A549 (cell line): ENCODE measurements around the gene TFAM. TPM values are rescaled to one million over a fixed set of nuclear protein-coding genes. Genes with fewer than 3 reads are reported as not detected.

Experiments used
- ATAC-seq, 2 experiments: fragments of 200-7000 bp in 1 of 2; fragments of >200 bp in 1 of 2; cut with Nextera tagmentation in 1 of 2; cut with Tn5 transposase in 1 of 2; 3 replicates each; pipeline versions ENCODE4 v1.8.0 to v1.9.1; 2018 to 2020; ENCODE audit warnings: mild to moderate bottlenecking in 1 of 2, moderate library complexity in 1 of 2
- CTCF ChIA-PET: fragments of 300-600 bp; sonication (Branson Sonifier 250); formaldehyde crosslinking; extraction: SDS; loops from one replicate; lab custom pipeline; 2021; ENCODE audit warnings: antibody characterized with exemption, inconsistent platforms; lab: Yijun Ruan, JAX
- POLR2A ChIA-PET: fragments of 350-600 bp; formaldehyde crosslinking; extraction: SDS; loops from one replicate; lab custom pipeline; 2021; ENCODE audit warnings: antibody characterized with exemption, inconsistent platforms; lab: Yijun Ruan, JAX
- DNase-seq, 2 experiments: peaks; one replicate each; pipeline versions ENCODE4 v3.0.0 to v3.0.0-alpha.2; 2011 to 2016; ENCODE audit warnings: low read depth in 1 of 2, low spot score in 1 of 2
- FAIRE-seq: peaks from 2 replicates; lab custom pipeline; 2011; peaks lifted over from hg19 to GRCh38; lab: Jason Lieb, UNC
- H3K27ac ChIP-seq, 2 experiments: fragments of >200 bp; sonication (Bioruptor Twin); formaldehyde crosslinking; 3 replicates each; pipeline ENCODE4 v1.5.1; 2016 to 2017
- H3K4me1 ChIP-seq: fragments of >200 bp; sonication (Bioruptor Twin); formaldehyde crosslinking; 3 replicates; pipeline ENCODE4 v1.6.1; 2016
- H3K4me2 ChIP-seq: fragments of >200 bp; sonication (Bioruptor Twin); formaldehyde crosslinking; 3 replicates; pipeline ENCODE4 v1.6.1; 2016
- H3K4me3 ChIP-seq: fragments of >200 bp; sonication (Bioruptor Twin); formaldehyde crosslinking; 3 replicates; pipeline ENCODE4 v1.5.1; 2016
- H3K9me3 ChIP-seq: fragments of >200 bp; sonication (Bioruptor Twin); formaldehyde crosslinking; 3 replicates; pipeline ENCODE4 v1.6.1; 2016
- BHLHE40 ChIP-seq: IDR thresholded peaks from 2 replicates; pipeline ENCODE4 v1.6.1; 2012; ENCODE audit warnings: low read depth, low read length, inconsistent platforms
- CBX8 ChIP-seq: fragments of 200-600 bp; sonication (generic); IDR thresholded peaks from 2 replicates; pipeline ENCODE4 v1.6.1; 2016
- CEBPB ChIP-seq, 2 experiments: fragments of >200 bp in 1 of 2; sonication (Bioruptor Twin) in 1 of 2; formaldehyde crosslinking in 1 of 2; IDR thresholded peaks; 2 replicates each; pipeline ENCODE4 v1.6.1; 2012 to 2016
- CHD4 ChIP-seq: fragments of 200-600 bp; sonication (generic); IDR thresholded peaks from 2 replicates; pipeline ENCODE4 v1.6.1; 2016; ENCODE audit warnings: antibody characterized with exemption, mild to moderate bottlenecking, borderline replicate concordance
- EHF ChIP-seq: fragments of 250-450 bp; sonication (Bioruptor Pico); IDR thresholded peaks from 2 replicates; pipeline ENCODE4 v1.5.0; 2020; ENCODE audit warnings: mild to moderate bottlenecking
- EP300 ChIP-seq, 2 experiments: fragments of >200 bp; sonication (Bioruptor Twin); formaldehyde crosslinking; IDR thresholded peaks; 2 replicates in 1 of 2; 3 replicates in 1 of 2; pipeline ENCODE4 v1.6.1; 2016 to 2017
- FOSL2 ChIP-seq, 2 experiments: fragments of 450-650 bp in 1 of 2; fragments of >200 bp in 1 of 2; sonication (Bioruptor Twin) in 1 of 2; formaldehyde crosslinking; IDR thresholded peaks; 2 replicates each; pipeline versions ENCODE4 v1.5.0 to v1.6.1; 2016 to 2020; ENCODE audit warnings: mild to moderate bottlenecking in 1 of 2, moderate library complexity in 1 of 2
- FOXS1 ChIP-seq: fragments of 250-450 bp; sonication (Bioruptor Pico); IDR thresholded peaks from 2 replicates; pipeline ENCODE4 v1.5.0; 2020; ENCODE audit warnings: mild to moderate bottlenecking, moderate library complexity
- GATA3 ChIP-seq: IDR thresholded peaks from 2 replicates; pipeline ENCODE4 v1.6.1; 2012; ENCODE audit warnings: borderline replicate concordance
- HDAC2 ChIP-seq: fragments of 200-600 bp; sonication (generic); IDR thresholded peaks from 2 replicates; pipeline ENCODE4 v1.6.1; 2016
- JUN ChIP-seq, 2 experiments: fragments of >200 bp; sonication (Bioruptor Twin); formaldehyde crosslinking; IDR thresholded peaks; 2 replicates in 1 of 2; 3 replicates in 1 of 2; pipeline ENCODE4 v1.6.1; 2016 to 2017
- JUNB ChIP-seq: fragments of >200 bp; sonication (Bioruptor Twin); formaldehyde crosslinking; IDR thresholded peaks from 2 replicates; pipeline ENCODE4 v1.6.1; 2016
- KDM5A ChIP-seq: fragments of 200-600 bp; sonication (generic); IDR thresholded peaks from 2 replicates; pipeline ENCODE4 v1.6.1; 2016; ENCODE audit warnings: antibody characterized with exemption, mild to moderate bottlenecking
- MAFK ChIP-seq: fragments of 450-650 bp; IDR thresholded peaks from 2 replicates; pipeline ENCODE4 v1.6.1; 2014; ENCODE audit not compliant: partially characterized antibody
- MAZ ChIP-seq: fragments of 150-350 bp; IDR thresholded peaks from 2 replicates; pipeline ENCODE4 v1.6.1; 2014; ENCODE audit warnings: antibody characterized with exemption, low read depth, low read length, borderline replicate concordance
- MYC ChIP-seq: IDR thresholded peaks from 2 replicates; pipeline ENCODE4 v1.6.1; 2012; ENCODE audit warnings: mild to moderate bottlenecking, inconsistent platforms, low read length, improper control_type of control experiment, borderline replicate concordance
- NFE2L2 ChIP-seq: fragments of 150-350 bp; conservative IDR thresholded peaks from 2 replicates; pipeline ENCODE4 v1.6.1; 2014; ENCODE audit warnings: low read length
- NPAS2 ChIP-seq: fragments of 250-450 bp; sonication (Bioruptor Pico); IDR thresholded peaks from 2 replicates; pipeline ENCODE4 v1.8.0; 2022; ENCODE audit warnings: mild to moderate bottlenecking, moderate library complexity, borderline replicate concordance
- NR3C1 ChIP-seq: fragments of >200 bp; sonication (Bioruptor Twin); formaldehyde crosslinking; IDR thresholded peaks from 3 replicates; pipeline ENCODE4 v1.6.1; 2017
- POLR2A ChIP-seq: IDR thresholded peaks from 2 replicates; pipeline ENCODE4 v1.6.1; 2012; ENCODE audit warnings: mild to moderate bottlenecking, low read length
- POLR2AphosphoS2 ChIP-seq: conservative IDR thresholded peaks from 2 replicates; pipeline ENCODE4 v1.6.1; 2012; ENCODE audit warnings: low read length, improper control_type of control experiment, inconsistent platforms
- RAD21 ChIP-seq, 2 experiments: fragments of >200 bp in 1 of 2; sonication (Bioruptor Twin) in 1 of 2; formaldehyde crosslinking in 1 of 2; IDR thresholded peaks in 1 of 2; conservative IDR thresholded peaks in 1 of 2; 2 replicates in 1 of 2; 3 replicates in 1 of 2; pipeline ENCODE4 v1.6.1; 2012 to 2018; ENCODE audit warnings: inconsistent platforms in 1 of 2
- SMC3 ChIP-seq: fragments of >200 bp; sonication (Bioruptor Twin); formaldehyde crosslinking; IDR thresholded peaks from 3 replicates; pipeline ENCODE4 v1.6.1; 2018; ENCODE audit warnings: inconsistent platforms
- SREBF2 ChIP-seq: fragments of 450-650 bp; IDR thresholded peaks from 2 replicates; pipeline ENCODE4 v1.6.1; 2014; ENCODE audit warnings: mild to moderate bottlenecking, moderate library complexity
- TP53 ChIP-seq: fragments of 250-450 bp; sonication (Bioruptor Pico); IDR thresholded peaks from 2 replicates; pipeline ENCODE4 v1.5.0; 2021; ENCODE audit warnings: mild to moderate bottlenecking, moderate library complexity
- ZC3H11A ChIP-seq: fragments of 450-650 bp; IDR thresholded peaks from 2 replicates; pipeline ENCODE4 v1.6.1; 2014; ENCODE audit warnings: antibody characterized with exemption, mild to moderate bottlenecking
- ZFP36 ChIP-seq: fragments of 450-650 bp; IDR thresholded peaks from 2 replicates; pipeline ENCODE4 v1.6.1; 2014; ENCODE audit warnings: borderline replicate concordance; ENCODE audit not compliant: partially characterized antibody
- WGBS: methylation state at CpG from one replicate; pipeline ENCODE4 v1.1.6; 2017; ENCODE audit errors: missing lambda C conversion rate; 5-methylcytosine and 5-hydroxymethylcytosine counted together
- polyA plus RNA-seq, 4 experiments: library from polyadenylated mRNA; depleted of rRNA in 3 of 4; stranded (reverse); fragments of >200 nt; fragmentation: RNase III in 1 of 4; extraction: RNeasy Plus Mini Kit Qiagen cat#74134 plus additional on column Dnase treatment in 1 of 4; gene quantifications; 2 replicates in 3 of 4; 3 replicates in 1 of 4; pipeline ENCODE4 v1.2.3, GENCODE V29; 2011 to 2017
- TF ChIP-seq, protein P1 (sequence below): fragments of 200-600 bp; sonication (generic); IDR thresholded peaks from 2 replicates; pipeline ENCODE4 v1.6.1; 2016; ENCODE audit warnings: antibody characterized with exemption, mild to moderate bottlenecking, moderate library complexity
- TF ChIP-seq, protein P2 (sequence below): fragments of >200 bp; sonication (Bioruptor Twin); formaldehyde crosslinking; IDR thresholded peaks from 3 replicates; pipeline ENCODE4 v1.6.1; 2016
- TF ChIP-seq, protein P3 (sequence below): IDR thresholded peaks from 2 replicates; pipeline ENCODE4 v1.6.1; 2012

TFAM gene
- polyA plus RNA-seq, 2 of the 4 experiments (the other 2 are of a cell fraction), result 61.2 to 66.9 TPM

DNA sequence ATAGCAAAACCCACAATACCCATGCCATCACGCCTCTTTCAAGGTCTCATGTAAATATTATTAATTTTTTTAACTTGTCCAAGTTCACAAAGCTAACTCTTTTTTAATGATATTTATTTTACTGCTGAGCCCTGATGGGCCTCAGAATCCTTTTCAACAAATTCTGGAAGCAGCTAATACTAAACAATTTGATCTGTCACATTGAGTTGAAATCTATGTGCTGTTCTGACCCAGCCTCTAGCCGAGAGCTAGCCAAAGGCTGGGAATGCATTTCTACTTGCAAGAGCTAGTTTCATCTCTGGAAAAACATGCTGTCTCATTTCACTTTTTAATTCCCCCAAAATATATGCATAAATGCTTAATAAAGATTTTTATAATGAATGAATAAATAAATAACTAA is 47.9 kb downstream of the TFAM start:
- Histone ChIP-seq H3K4me1 (peaks cover 26% of the 10 kb centered on the region), H3K27ac (peak overlapping the region in 1 of 2 experiments; percentile 52; a peak in 2 of 6 replicates), H3K9me3 (no peaks in the 10 kb centered on the region), H3K4me2 (no peak overlapping the region), H3K4me3 (no peak overlapping the region)
- ChIA-PET CTCF (interaction anchor here (0.7 to 2.6 kb wide), 2 partner anchors 84 to 208 kb away, joined by 3 to 6 read pairs; no protein-coding TSS in a partner anchor), POLR2A (no interaction called here)
- FAIRE-seq (no peak), DNase-seq (no peak), ATAC-seq (no peak)
- TF ChIP-seq EHF (CRISPR knock-in tag), result no peak
- TF ChIP-seq EP300 (IDR thresholded peaks at IDR 0.05), result no peak
- TF ChIP-seq, protein P1, sequence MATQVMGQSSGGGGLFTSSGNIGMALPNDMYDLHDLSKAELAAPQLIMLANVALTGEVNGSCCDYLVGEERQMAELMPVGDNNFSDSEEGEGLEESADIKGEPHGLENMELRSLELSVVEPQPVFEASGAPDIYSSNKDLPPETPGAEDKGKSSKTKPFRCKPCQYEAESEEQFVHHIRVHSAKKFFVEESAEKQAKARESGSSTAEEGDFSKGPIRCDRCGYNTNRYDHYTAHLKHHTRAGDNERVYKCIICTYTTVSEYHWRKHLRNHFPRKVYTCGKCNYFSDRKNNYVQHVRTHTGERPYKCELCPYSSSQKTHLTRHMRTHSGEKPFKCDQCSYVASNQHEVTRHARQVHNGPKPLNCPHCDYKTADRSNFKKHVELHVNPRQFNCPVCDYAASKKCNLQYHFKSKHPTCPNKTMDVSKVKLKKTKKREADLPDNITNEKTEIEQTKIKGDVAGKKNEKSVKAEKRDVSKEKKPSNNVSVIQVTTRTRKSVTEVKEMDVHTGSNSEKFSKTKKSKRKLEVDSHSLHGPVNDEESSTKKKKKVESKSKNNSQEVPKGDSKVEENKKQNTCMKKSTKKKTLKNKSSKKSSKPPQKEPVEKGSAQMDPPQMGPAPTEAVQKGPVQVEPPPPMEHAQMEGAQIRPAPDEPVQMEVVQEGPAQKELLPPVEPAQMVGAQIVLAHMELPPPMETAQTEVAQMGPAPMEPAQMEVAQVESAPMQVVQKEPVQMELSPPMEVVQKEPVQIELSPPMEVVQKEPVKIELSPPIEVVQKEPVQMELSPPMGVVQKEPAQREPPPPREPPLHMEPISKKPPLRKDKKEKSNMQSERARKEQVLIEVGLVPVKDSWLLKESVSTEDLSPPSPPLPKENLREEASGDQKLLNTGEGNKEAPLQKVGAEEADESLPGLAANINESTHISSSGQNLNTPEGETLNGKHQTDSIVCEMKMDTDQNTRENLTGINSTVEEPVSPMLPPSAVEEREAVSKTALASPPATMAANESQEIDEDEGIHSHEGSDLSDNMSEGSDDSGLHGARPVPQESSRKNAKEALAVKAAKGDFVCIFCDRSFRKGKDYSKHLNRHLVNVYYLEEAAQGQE, result no peak
- TF ChIP-seq CBX8, result no peak
- no peak for TF ChIP-seq ZC3H11A
- no peak for TF ChIP-seq MAZ
- no peak for TF ChIP-seq HDAC2
- TF ChIP-seq SMC3, result no peak
- TF ChIP-seq BHLHE40, result no peak
- WGBS, result 90% methylated on average over 2 of the region's 2 CpGs

DNA sequence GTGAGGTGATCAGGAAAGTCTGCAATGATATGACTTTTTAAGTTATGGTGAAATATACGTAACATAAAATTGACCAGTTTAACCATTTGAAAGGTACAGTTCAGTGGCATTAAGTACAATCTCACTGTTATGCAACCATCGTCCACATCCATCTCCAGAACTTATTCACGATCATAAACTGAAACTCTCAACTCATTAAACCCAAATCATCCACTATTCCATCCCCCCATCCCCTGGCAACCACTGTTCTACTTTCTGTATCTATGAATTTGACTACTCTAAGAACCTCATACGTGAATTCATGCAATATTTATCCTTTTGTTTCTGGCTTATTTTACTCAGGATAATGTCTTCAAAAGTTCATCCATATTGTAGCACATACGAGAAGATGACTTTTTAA is 48.4 kb downstream of the TFAM start:
- CTCF ChIA-PET, result no interaction called here
- no peak for FAIRE-seq
- POLR2A ChIA-PET, result no interaction called here
- no peak for DNase-seq
- peaks cover 29% of the 10 kb centered on the region for H3K4me1 ChIP-seq
- H3K4me3 ChIP-seq, result no peak overlapping the region
- no peak for ATAC-seq
- no peak for TF ChIP-seq NPAS2 (CRISPR knock-in tag)
- no peak for TF ChIP-seq POLR2AphosphoS2
- 90% methylated on average over 5 of the region's 5 CpGs for WGBS
- H3K9me3 ChIP-seq, result no peaks in the 10 kb centered on the region
- no peak overlapping the region for H3K4me2 ChIP-seq
- no peak overlapping the region for H3K27ac ChIP-seq

GRCh38 chr10:58435297-58435985 is 50.2 kb downstream of the TFAM start:
- POLR2A ChIA-PET, result interaction anchor here (0.6 to 1.0 kb wide), 5 partner anchors 9 to 205 kb away, joined by 3 to 6 read pairs (median 4); no protein-coding TSS in a partner anchor
- CTCF ChIA-PET, result interaction anchor here (0.6 to 1.5 kb wide), 7 partner anchors 12 to 258 kb away, joined by 3 to 6 read pairs (median 4); no protein-coding TSS in a partner anchor
- 9% methylated on average over 2 of the region's 2 CpGs for WGBS
- ATAC-seq (peak; percentile 99 to 100), DNase-seq (peak; percentile 48 to 85), FAIRE-seq (peak; percentile 73)
- peak overlapping the region; percentile 71 to 86 for H3K27ac ChIP-seq
- H3K4me3 ChIP-seq, result no peak overlapping the region
- peaks cover 29% of the 10 kb centered on the region for H3K4me1 ChIP-seq
- peak overlapping the region; percentile 61 for H3K4me2 ChIP-seq
- H3K9me3 ChIP-seq, result no peaks in the 10 kb centered on the region
- TF ChIP-seq JUNB, result peak; percentile 56
- TF ChIP-seq EHF (CRISPR knock-in tag), result no peak
- peak; percentile 41; the same call in 2 of the 3 replicates for TF ChIP-seq SMC3
- TF ChIP-seq TP53 (CRISPR knock-in tag), result no peak
- no peak for TF ChIP-seq CHD4
- peak; percentile 69 for TF ChIP-seq FOSL2 (IDR thresholded peaks at IDR 0.05)
- peak; percentile 91 for TF ChIP-seq FOSL2 (CRISPR knock-in tag; IDR thresholded peaks at IDR 0.05)
- no peak for TF ChIP-seq NFE2L2
- TF ChIP-seq GATA3, result peak; percentile 57; the same call in 1 of the 2 replicates
- TF ChIP-seq JUN (IDR thresholded peaks at IDR 0.05), result peak in 1 of 2 experiments; percentile 66; a peak in 1 of 5 replicates
- peak; percentile 65 for TF ChIP-seq MAFK
- peak; percentile 17 for TF ChIP-seq ZFP36
- no peak for TF ChIP-seq MAZ
- no peak for TF ChIP-seq NR3C1
- TF ChIP-seq ZC3H11A, result no peak
- peak; percentile 22 to 48; a peak in 1 of 5 replicates for TF ChIP-seq RAD21 (conservative IDR thresholded peaks at IDR 0.05 in 1 of 2, IDR thresholded peaks at IDR 0.05 in 1 of 2)
- no peak for TF ChIP-seq POLR2A
- no peak for TF ChIP-seq KDM5A
- TF ChIP-seq, protein P2, sequence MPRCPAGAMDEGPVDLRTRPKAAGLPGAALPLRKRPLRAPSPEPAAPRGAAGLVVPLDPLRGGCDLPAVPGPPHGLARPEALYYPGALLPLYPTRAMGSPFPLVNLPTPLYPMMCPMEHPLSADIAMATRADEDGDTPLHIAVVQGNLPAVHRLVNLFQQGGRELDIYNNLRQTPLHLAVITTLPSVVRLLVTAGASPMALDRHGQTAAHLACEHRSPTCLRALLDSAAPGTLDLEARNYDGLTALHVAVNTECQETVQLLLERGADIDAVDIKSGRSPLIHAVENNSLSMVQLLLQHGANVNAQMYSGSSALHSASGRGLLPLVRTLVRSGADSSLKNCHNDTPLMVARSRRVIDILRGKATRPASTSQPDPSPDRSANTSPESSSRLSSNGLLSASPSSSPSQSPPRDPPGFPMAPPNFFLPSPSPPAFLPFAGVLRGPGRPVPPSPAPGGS, result no peak
- TF ChIP-seq, protein P3, sequence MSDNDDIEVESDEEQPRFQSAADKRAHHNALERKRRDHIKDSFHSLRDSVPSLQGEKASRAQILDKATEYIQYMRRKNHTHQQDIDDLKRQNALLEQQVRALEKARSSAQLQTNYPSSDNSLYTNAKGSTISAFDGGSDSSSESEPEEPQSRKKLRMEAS, result peak; percentile 41; the same call in 1 of the 2 replicates
- TF ChIP-seq EP300 (IDR thresholded peaks at IDR 0.05), result peak; percentile 36 to 88; a peak in 2 of 5 replicates
- TF ChIP-seq CEBPB (IDR thresholded peaks at IDR 0.05), result peak; percentile 23 to 34; a peak in 2 of 4 replicates
- TF ChIP-seq FOXS1 (CRISPR knock-in tag), result no peak
- no peak for TF ChIP-seq MYC
- no peak for TF ChIP-seq SREBF2
- TF ChIP-seq CBX8, result no peak
